HUES64 (cell line): ENCODE results near the gene NELFE.

ENCODE experiments used
- H3K27ac ChIP-seq: 2 replicates; pipeline ENCODE4 v1.7.0; 2013; ENCODE audit warnings: low read depth, low read length, inconsistent platforms
- H3K27me3 ChIP-seq: 2 replicates; pipeline ENCODE4 v1.6.1; 2013; ENCODE audit warnings: mild to moderate bottlenecking, low read length; ENCODE audit not compliant: insufficient read depth
- H3K36me3 ChIP-seq: 2 replicates; pipeline ENCODE4 v1.6.1; 2013; ENCODE audit warnings: mild to moderate bottlenecking, low read length; ENCODE audit not compliant: insufficient read depth
- H3K4me1 ChIP-seq: 2 replicates; pipeline ENCODE4 v1.6.1; 2013; ENCODE audit warnings: mild to moderate bottlenecking, low read length, moderate library complexity; ENCODE audit not compliant: insufficient read depth
- H3K4me3 ChIP-seq: 2 replicates; pipeline ENCODE4 v1.5.1; 2013; ENCODE audit warnings: mild to moderate bottlenecking, low read length, moderate library complexity
- H3K9ac ChIP-seq: 2 replicates; pipeline ENCODE4 v1.6.1; 2013; ENCODE audit warnings: mild to moderate bottlenecking, low read depth, low read length
- H3K9me3 ChIP-seq: 2 replicates; pipeline ENCODE4 v1.6.1; 2013; ENCODE audit warnings: low read depth, low read length; ENCODE audit not compliant: insufficient read depth
- WGBS: fragments of 150-250, 120-280 bp; methylation state at CpG from one replicate; pipeline ENCODE4 v1.1.7; 2013; ENCODE audit warnings: missing lambda C conversion rate; 5-methylcytosine and 5-hydroxymethylcytosine counted together

NELFE gene

GRCh38 chr6:31971279-31971992 lies 12.7 kb upstream of the NELFE start:
- Histone ChIP-seq H3K9me3 (no peaks in the 10 kb centered on the region), H3K9ac (peak overlapping the region; percentile 77), H3K27ac (peak overlapping the region; percentile 98), H3K4me3 (peak overlapping the region; percentile 90), H3K4me1 (peaks cover 10% of the 10 kb centered on the region; the same call in 1 of the 2 replicates), H3K36me3 (peaks cover 42% of the 10 kb centered on the region), H3K27me3 (no peaks in the 10 kb centered on the region)
- WGBS = 35% methylated on average over 29 of the region's 29 CpGs

GRCh38 chr6:31970604-31971271 lies 12.0 kb upstream of the NELFE start:
- 90% methylated on average over 18 of the region's 18 CpGs for WGBS
- Histone ChIP-seq H3K9me3 (no peaks in the 10 kb centered on the region), H3K4me3 (peak overlapping the region; percentile 90), H3K9ac (peak overlapping the region; percentile 77; the same call in 1 of the 2 replicates), H3K27me3 (no peaks in the 10 kb centered on the region), H3K36me3 (peaks cover 49% of the 10 kb centered on the region), H3K4me1 (peaks cover 10% of the 10 kb centered on the region; the same call in 1 of the 2 replicates), H3K27ac (peak overlapping the region; percentile 98; the same call in 1 of the 2 replicates)

DNA sequence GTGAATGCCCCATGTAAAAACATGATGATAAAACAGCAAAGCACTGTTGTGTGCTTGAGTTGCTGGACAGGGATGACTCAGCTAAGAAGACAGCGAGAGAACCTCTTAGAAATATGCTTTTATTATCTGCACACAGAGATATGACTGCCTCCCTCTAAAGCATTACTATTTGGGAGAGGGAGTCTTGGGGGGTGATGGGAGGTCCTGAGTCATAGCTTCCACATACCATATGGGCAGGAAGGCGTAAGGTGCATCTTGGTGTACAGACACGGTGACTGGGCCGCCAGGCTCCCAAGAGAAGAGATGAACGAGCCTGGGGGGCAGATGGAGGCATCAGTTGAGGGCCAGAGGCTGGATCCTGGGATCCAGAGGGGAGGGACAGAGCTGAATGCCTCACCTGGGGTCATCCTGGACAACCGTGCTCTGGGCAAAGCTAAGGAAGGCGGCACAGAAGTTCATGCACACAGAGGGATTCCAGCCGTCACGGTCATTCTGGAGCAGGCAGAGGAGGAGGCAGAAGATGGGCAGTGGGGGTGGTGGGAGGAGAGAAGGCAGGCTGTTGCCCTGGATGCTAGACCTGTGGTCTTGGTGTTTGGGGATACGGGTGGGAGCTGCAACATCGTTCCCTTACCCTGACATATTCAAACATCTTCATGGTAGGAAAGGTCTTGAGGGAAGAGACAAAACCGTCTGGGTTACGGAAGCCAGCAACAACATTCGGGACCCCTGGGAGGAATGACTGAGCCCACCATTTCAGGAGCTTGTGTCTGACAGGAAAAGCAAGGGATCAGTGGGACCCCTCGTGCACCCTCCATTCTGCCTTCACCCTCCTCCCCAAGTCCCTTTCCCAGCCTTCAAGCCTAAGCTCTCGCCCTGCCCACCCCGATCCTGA lies 11.2 kb upstream of the NELFE start:
- H3K27me3 ChIP-seq = no peaks in the 10 kb centered on the region
- 91% methylated on average over 15 of the region's 17 CpGs for WGBS
- peaks cover 10% of the 10 kb centered on the region; the same call in 1 of the 2 replicates for H3K4me1 ChIP-seq
- no peaks in the 10 kb centered on the region for H3K9me3 ChIP-seq
- H3K4me3 ChIP-seq = no peak overlapping the region
- no peak overlapping the region for H3K27ac ChIP-seq
- peaks cover 57% of the 10 kb centered on the region for H3K36me3 ChIP-seq
- no peak overlapping the region for H3K9ac ChIP-seq

- Histone ChIP-seq H3K9ac (no peak overlapping the region), H3K4me3 (no peak overlapping the region), H3K36me3 (peaks cover 62% of the 10 kb centered on the region), H3K4me1 (peaks cover 10% of the 10 kb centered on the region; the same call in 1 of the 2 replicates), H3K9me3 (no peaks in the 10 kb centered on the region), H3K27me3 (no peaks in the 10 kb centered on the region), H3K27ac (no peak overlapping the region)
- WGBS = 94% methylated on average over 23 of the region's 23 CpGs
Observed at GRCh38 chr6:31968791-31969711, 10.3 kb upstream of the NELFE start.

GRCh38 chr6:31968326-31968725 lies 9.6 kb upstream of the NELFE start:
- peaks cover 8% of the 10 kb centered on the region; the same call in 1 of the 2 replicates for H3K4me1 ChIP-seq
- peaks cover 69% of the 10 kb centered on the region for H3K36me3 ChIP-seq
- no peak overlapping the region for H3K27ac ChIP-seq
- H3K9ac ChIP-seq = no peak overlapping the region
- no peaks in the 10 kb centered on the region for H3K9me3 ChIP-seq
- no peak overlapping the region for H3K4me3 ChIP-seq
- WGBS = 92% methylated on average over 11 of the region's 11 CpGs
- no peaks in the 10 kb centered on the region for H3K27me3 ChIP-seq

DNA sequence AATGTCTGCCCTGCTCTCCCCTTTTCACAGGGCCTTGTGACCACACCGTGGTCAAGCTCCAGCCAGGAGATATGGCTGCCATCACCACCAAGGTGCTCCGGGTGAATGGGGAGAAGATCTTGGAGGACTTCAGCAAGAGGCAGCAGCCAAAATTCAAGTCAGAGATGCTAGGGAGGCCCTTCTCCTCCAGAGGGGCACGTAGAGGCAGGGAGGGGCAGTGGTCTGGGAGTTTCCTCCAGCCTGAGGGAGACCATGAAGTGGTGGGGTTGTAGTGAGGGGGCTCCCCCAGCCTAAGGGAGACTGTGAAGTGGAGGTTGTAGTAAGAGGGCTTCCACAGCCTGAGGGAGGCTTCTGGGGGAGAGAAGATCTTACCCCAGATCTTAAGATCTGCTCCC lies 9.2 kb upstream of the NELFE start:
- H3K4me3 ChIP-seq = no peak overlapping the region
- no peaks in the 10 kb centered on the region for H3K9me3 ChIP-seq
- 93% methylated on average over 3 of the region's 3 CpGs for WGBS
- no peaks in the 10 kb centered on the region for H3K27me3 ChIP-seq
- peaks cover 4% of the 10 kb centered on the region; the same call in 1 of the 2 replicates for H3K4me1 ChIP-seq
- H3K36me3 ChIP-seq = peaks cover 73% of the 10 kb centered on the region
- no peak overlapping the region for H3K27ac ChIP-seq
- H3K9ac ChIP-seq = no peak overlapping the region

DNA sequence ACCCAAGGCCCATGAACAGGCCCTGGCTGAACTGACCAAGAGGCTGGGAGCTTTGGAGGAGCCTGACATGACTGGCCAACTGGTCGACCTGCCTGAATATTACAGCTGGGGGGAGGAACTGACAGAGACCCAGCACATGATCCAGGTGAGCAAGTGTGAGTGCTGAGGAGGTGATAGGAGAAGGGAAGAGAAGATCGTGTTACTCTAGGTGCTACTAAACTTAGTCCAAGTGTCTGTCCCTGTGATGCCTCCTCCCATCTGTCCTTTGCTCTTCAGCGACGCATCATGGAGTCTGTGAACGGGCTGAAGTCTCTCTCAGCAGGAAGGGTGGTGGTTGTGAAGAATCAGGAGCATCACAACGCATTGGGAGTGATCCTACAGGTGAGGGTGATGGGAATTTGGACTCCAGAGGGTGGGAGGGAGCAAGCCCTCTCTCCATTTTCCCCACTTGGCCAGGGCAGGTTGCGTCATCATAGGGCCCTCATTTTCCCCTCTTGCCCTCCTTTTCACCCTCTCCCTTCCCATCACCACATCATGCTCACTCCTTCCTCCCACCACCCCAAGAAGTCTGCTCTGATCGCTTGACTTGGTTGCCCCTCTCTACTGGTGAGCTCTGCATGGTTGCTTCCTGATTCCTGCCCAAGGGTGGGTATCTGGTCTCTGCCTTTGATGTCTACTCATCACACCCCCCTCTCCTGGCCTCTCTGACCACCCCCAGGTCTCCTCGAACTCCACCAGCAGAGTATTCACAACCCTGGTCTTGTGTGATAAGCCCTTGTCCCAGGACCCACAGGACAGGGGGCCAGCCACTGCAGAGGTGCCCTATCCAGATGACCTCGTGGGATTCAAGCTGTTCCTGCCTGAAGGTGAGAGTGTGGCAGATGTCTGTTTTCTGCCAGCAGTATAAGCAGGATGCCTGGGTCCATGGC lies 8.5 kb upstream of the NELFE start:
- Histone ChIP-seq H3K27me3 (no peaks in the 10 kb centered on the region), H3K27ac (no peak overlapping the region), H3K4me3 (no peak overlapping the region), H3K4me1 (0 out of 2 replicates have a peak, but pooled peaks cover 3% of the 10 kb centered on the region), H3K9ac (no peak overlapping the region), H3K9me3 (no peaks in the 10 kb centered on the region), H3K36me3 (peaks cover 80% of the 10 kb centered on the region)
- WGBS = 91% methylated on average over 10 of the region's 10 CpGs

DNA sequence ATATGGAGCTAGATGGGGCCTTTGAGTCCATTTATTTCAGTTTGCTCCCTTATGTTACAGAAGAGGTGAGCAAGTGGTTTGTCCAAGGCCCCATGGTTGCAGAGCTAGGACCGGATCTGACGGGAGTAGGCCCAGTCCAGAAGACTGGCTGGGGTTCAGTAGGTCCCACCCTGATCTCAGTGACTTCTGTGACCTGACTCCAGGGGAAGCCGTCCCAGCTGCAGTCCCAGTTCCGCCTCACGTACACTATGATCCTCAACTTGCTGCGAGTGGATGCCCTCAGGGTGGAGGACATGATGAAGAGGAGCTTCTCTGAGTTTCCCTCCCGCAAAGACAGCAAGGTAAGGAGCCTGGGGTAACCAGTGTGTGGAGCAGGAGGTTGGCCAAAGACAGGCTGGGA lies 7.7 kb upstream of the NELFE start:
- Histone ChIP-seq H3K4me1 (0 out of 2 replicates have a peak, but pooled peaks cover 3% of the 10 kb centered on the region), H3K27ac (no peak overlapping the region), H3K9me3 (no peaks in the 10 kb centered on the region), H3K36me3 (peaks cover 87% of the 10 kb centered on the region), H3K27me3 (no peaks in the 10 kb centered on the region), H3K9ac (no peak overlapping the region), H3K4me3 (no peak overlapping the region)
- WGBS = 94% methylated on average over 7 of the region's 7 CpGs

GRCh38 chr6:31965700-31966099 lies 6.9 kb upstream of the NELFE start:
- WGBS = 95% methylated on average over 13 of the region's 13 CpGs

More at GRCh38 chr6:31965700-31966099, 6.9 kb upstream of the NELFE start:
- Histone ChIP-seq H3K4me3 (no peak overlapping the region), H3K9ac (no peak overlapping the region), H3K27me3 (no peaks in the 10 kb centered on the region), H3K4me1 (no peaks in the 10 kb centered on the region), H3K36me3 (peaks cover 95% of the 10 kb centered on the region), H3K27ac (no peak overlapping the region), H3K9me3 (no peaks in the 10 kb centered on the region)
